CD8-positive, alpha-beta memory T cell (primary cell): ENCODE data around the gene ITGB6. TPM values are rescaled to one million over a fixed set of nuclear protein-coding genes. Genes with fewer than 3 reads are reported as not detected.
"Not testable (repeated sequence)": the region's sequence is repeated elsewhere in the genome, so short reads cannot be mapped to it uniquely, and the experiment has no call there.

ENCODE experiments used
- CTCF ChIA-PET: fragments of 350-600 bp; sonication (Branson Sonifier 250); formaldehyde crosslinking; loops from one replicate; lab custom pipeline; 2021; ENCODE audit warnings: antibody characterized with exemption; lab: Charles Lee
- POLR2A ChIA-PET: fragments of 350-600 bp; sonication (Branson Sonifier 250); formaldehyde crosslinking; loops from one replicate; lab custom pipeline; 2021; ENCODE audit warnings: antibody characterized with exemption; lab: Charles Lee
- DNase-seq, 5 donors: peaks; one replicate each; pipeline versions ENCODE4 v3.0.0 to v3.0.0-alpha.2; 2020 to 2022; ENCODE audit warnings: mixed read lengths in 1 of 5
- H3K27ac ChIP-seq: one replicate; pipeline ENCODE4 v1.7.0; 2013; ENCODE audit warnings: low read depth, mild to moderate bottlenecking, low read length, moderate library complexity
- H3K27me3 ChIP-seq: 2 replicates; pipeline ENCODE4 v1.7.0; 2013; ENCODE audit warnings: low read length, mild to moderate bottlenecking; ENCODE audit not compliant: insufficient read depth, poor library complexity, severe bottlenecking
- H3K36me3 ChIP-seq: 2 replicates; pipeline ENCODE4 v1.7.0; 2013; ENCODE audit warnings: mild to moderate bottlenecking, low read length, moderate library complexity; ENCODE audit not compliant: insufficient read depth
- H3K4me1 ChIP-seq: 2 replicates; pipeline ENCODE4 v1.7.0; 2013; ENCODE audit warnings: mild to moderate bottlenecking, low read length, moderate library complexity; ENCODE audit not compliant: insufficient read depth
- H3K4me3 ChIP-seq: 2 replicates; pipeline ENCODE4 v1.7.0; 2013; ENCODE audit warnings: mild to moderate bottlenecking, low read length
- H3K9me3 ChIP-seq: 2 replicates; pipeline ENCODE4 v1.7.0; 2013; ENCODE audit warnings: mild to moderate bottlenecking, low read length
- H3K27ac Mint-ChIP-seq, 8 donors: one replicate each; pipeline ENCODE4 v1.8.0; 2020 to 2021; ENCODE audit warnings: mixed read lengths in 8 of 8, mild to moderate bottlenecking in 6 of 8, inconsistent platforms in 3 of 8, moderate library complexity in 3 of 8
- H3K27me3 Mint-ChIP-seq, 2 donors: one replicate each; pipeline ENCODE4 v1.8.0; 2020 to 2021; ENCODE audit warnings: mixed read lengths in 2 of 2, mild to moderate bottlenecking in 1 of 2, moderate library complexity in 1 of 2
- H3K36me3 Mint-ChIP-seq, 3 donors: one replicate each; pipeline ENCODE4 v1.8.0; 2020 to 2021; ENCODE audit warnings: mixed read lengths in 3 of 3, inconsistent platforms in 1 of 3, mild to moderate bottlenecking in 1 of 3
- H3K4me1 Mint-ChIP-seq, 3 donors: one replicate each; pipeline ENCODE4 v1.8.0; 2020 to 2021; ENCODE audit warnings: mixed read lengths in 3 of 3, inconsistent platforms in 1 of 3, mild to moderate bottlenecking in 1 of 3
- H3K4me3 Mint-ChIP-seq, 7 donors: one replicate each; pipeline ENCODE4 v1.8.0; 2020 to 2021; ENCODE audit warnings: mixed read lengths in 7 of 7, mild to moderate bottlenecking in 6 of 7, moderate library complexity in 4 of 7, inconsistent platforms in 2 of 7
- H3K9me3 Mint-ChIP-seq, 5 donors: one replicate each; pipeline ENCODE4 v1.8.0; 2020 to 2022; ENCODE audit warnings: mixed read lengths in 5 of 5, mild to moderate bottlenecking in 3 of 5, moderate library complexity in 2 of 5, inconsistent platforms in 1 of 5
- polyA plus RNA-seq: library from polyadenylated mRNA; unstranded; fragments of 300-500 nt; fragmentation: Illumina TruSeq; gene quantifications from one replicate; pipeline ENCODE4 v1.2.3, GENCODE V29; 2021
- total RNA-seq, 2 experiments: library from RNA; stranded (reverse); gene quantifications; one replicate each; pipeline ENCODE4 v1.2.3, GENCODE V29; 2021

The ITGB6 gene
- total and polyA plus RNA-seq, 3 experiments from 2014 or later: not detected

DNA sequence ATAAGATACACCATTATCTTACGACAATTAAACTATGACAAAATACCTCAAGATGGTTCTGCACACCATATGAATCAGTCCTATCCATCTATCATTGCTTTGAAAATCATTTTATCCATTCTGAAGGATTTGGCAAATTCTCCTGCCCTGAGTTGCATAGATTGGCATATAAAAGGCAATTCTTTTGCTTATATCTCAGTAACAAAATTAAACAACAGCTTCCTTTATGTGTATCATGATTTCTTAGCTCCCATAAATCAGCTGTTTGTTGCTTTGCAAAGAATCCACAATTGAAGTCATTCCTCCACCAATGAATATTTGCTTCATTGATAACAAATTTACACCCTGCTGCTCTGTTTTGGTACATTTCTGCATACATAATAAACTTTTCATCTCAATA is 61.7 kb downstream of the ITGB6 start:
- POLR2A ChIA-PET: no interaction called here
- H3K9me3 ChIP-seq: no peaks in the 10 kb centered on the region
- no peaks in the 10 kb centered on the region for H3K4me1 Mint-ChIP-seq
- no peaks in the 10 kb centered on the region for H3K36me3 Mint-ChIP-seq
- peaks cover 0 to 17% of the 10 kb centered on the region in 2 donors for H3K27me3 Mint-ChIP-seq
- no peak overlapping the region for H3K27ac ChIP-seq
- H3K27ac Mint-ChIP-seq: no peak overlapping the region
- peaks cover 0 to 4% (median 0%) of the 10 kb centered on the region in 5 donors for H3K9me3 Mint-ChIP-seq
- DNase-seq: no peak
- CTCF ChIA-PET: no interaction called here
- H3K4me1 ChIP-seq: no peaks in the 10 kb centered on the region
- H3K27me3 ChIP-seq: no peaks in the 10 kb centered on the region
- no peaks in the 10 kb centered on the region for H3K36me3 ChIP-seq
- H3K4me3 ChIP-seq: no peak overlapping the region
- no peak overlapping the region for H3K4me3 Mint-ChIP-seq

GRCh38 chr2:160137464-160137863 is 62.6 kb downstream of the ITGB6 start:
- Histone ChIP-seq H3K9me3 (no peaks in the 10 kb centered on the region), H3K27ac (no peak overlapping the region), H3K36me3 (no peaks in the 10 kb centered on the region), H3K27me3 (no peaks in the 10 kb centered on the region), H3K4me1 (no peaks in the 10 kb centered on the region), H3K4me3 (no peak overlapping the region)
- no peak for DNase-seq
- Mint-ChIP-seq H3K9me3 (peaks cover 0 to 4% (median 0%) of the 10 kb centered on the region in 5 donors), H3K36me3 (no peaks in the 10 kb centered on the region), H3K27me3 (peaks cover 0 to 21% of the 10 kb centered on the region in 2 donors), H3K27ac (no peak overlapping the region), H3K4me1 (no peaks in the 10 kb centered on the region), H3K4me3 (no peak overlapping the region)
- ChIA-PET CTCF (no interaction called here), POLR2A (no interaction called here)

- Histone ChIP-seq H3K4me1 (no peaks in the 10 kb centered on the region), H3K27ac (no peak overlapping the region), H3K27me3 (no peaks in the 10 kb centered on the region), H3K9me3 (no peaks in the 10 kb centered on the region), H3K4me3 (no peak overlapping the region), H3K36me3 (no peaks in the 10 kb centered on the region)
- Mint-ChIP-seq H3K27ac (no peak overlapping the region), H3K4me3 (no peak overlapping the region), H3K4me1 (no peaks in the 10 kb centered on the region), H3K36me3 (no peaks in the 10 kb centered on the region), H3K9me3 (peaks cover 0 to 4% (median 0%) of the 10 kb centered on the region in 5 donors), H3K27me3 (peaks cover 5 to 37% of the 10 kb centered on the region in 2 donors)
- CTCF ChIA-PET: no interaction called here
- no peak for DNase-seq
- POLR2A ChIA-PET: no interaction called here
These were observed 67.3 kb downstream of the ITGB6 start for GRCh38 chr2:160132761-160133160.

GRCh38 chr2:160126756-160127155 is 73.3 kb downstream of the ITGB6 start:
- Histone ChIP-seq H3K4me3 (no peak overlapping the region), H3K27ac (no peak overlapping the region), H3K4me1 (no peaks in the 10 kb centered on the region), H3K27me3 (no peaks in the 10 kb centered on the region), H3K36me3 (no peaks in the 10 kb centered on the region), H3K9me3 (no peaks in the 10 kb centered on the region)
- no peaks in the 10 kb centered on the region for H3K36me3 Mint-ChIP-seq
- POLR2A ChIA-PET: no interaction called here
- peaks cover 0 to 2% (median 0%) of the 10 kb centered on the region in 5 donors for H3K9me3 Mint-ChIP-seq
- H3K27me3 Mint-ChIP-seq: peaks cover 15 to 52% of the 10 kb centered on the region in 2 donors
- DNase-seq: no peak
- CTCF ChIA-PET: no interaction called here
- H3K4me1 Mint-ChIP-seq: no peaks in the 10 kb centered on the region
- no peak overlapping the region for H3K27ac Mint-ChIP-seq
- no peak overlapping the region for H3K4me3 Mint-ChIP-seq

DNA sequence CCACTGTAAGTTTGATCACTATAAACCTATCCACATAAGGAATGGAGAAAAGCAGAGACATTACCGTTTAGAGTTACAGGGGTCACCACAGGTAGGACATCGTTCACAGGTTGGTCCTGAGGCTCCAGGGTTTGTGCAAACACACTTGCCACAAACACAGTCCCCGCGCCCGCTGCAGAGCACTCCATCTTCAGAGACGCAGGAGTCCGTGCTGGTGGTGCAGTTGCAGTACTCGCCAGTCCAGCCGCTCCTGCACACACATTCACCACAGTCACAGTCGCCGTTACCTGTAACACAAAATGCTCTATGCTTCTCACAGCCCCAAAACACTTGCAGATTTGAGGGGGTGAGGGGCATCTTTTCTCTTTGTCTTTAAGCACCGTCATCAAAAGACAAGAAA is 73.8 kb downstream of the ITGB6 start:
- Mint-ChIP-seq H3K36me3 (no peaks in the 10 kb centered on the region), H3K9me3 (peaks cover 0 to 2% (median 0%) of the 10 kb centered on the region in 5 donors)
- CTCF ChIA-PET: no interaction called here

DNA sequence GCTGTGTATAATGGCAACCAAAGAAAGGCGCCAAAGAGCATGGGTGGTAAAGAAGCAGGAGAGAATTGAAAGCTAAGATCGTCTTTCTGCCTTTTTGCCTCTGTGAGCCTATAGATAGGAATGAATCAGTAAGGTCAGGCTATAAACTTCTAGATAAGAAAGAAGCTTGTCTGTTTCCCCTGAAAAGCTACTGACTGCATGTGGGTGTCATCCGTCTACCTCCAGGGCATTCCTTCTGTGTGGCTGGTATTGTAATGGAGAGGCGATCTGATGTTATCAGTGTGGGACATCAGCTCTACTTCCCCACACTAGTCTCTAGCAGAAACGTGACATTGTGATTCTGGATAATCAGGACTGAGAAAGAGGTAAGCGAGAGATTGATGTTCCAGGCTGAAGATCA is 74.2 kb downstream of the ITGB6 start:
- Histone ChIP-seq H3K4me3 (no peak overlapping the region), H3K36me3 (no peaks in the 10 kb centered on the region), H3K4me1 (no peaks in the 10 kb centered on the region), H3K27ac (no peak overlapping the region), H3K9me3 (no peaks in the 10 kb centered on the region), H3K27me3 (no peaks in the 10 kb centered on the region)
- Mint-ChIP-seq H3K4me3 (no peak overlapping the region), H3K27me3 (peaks cover 13 to 44% of the 10 kb centered on the region in 2 donors), H3K9me3 (peaks cover 0 to under 1% (median 0%) of the 10 kb centered on the region in 5 donors), H3K36me3 (no peaks in the 10 kb centered on the region), H3K4me1 (no peaks in the 10 kb centered on the region), H3K27ac (no peak overlapping the region)
- DNase-seq: no peak
- POLR2A ChIA-PET: no interaction called here
- CTCF ChIA-PET: no interaction called here

More for the DNA sequence above, 73.8 kb downstream of the ITGB6 start:
- Mint-ChIP-seq H3K27ac (no peak overlapping the region), H3K4me3 (no peak overlapping the region), H3K4me1 (no peaks in the 10 kb centered on the region), H3K27me3 (peaks cover 13 to 49% of the 10 kb centered on the region in 2 donors)
- POLR2A ChIA-PET: no interaction called here
- Histone ChIP-seq H3K4me1 (no peaks in the 10 kb centered on the region), H3K27ac (no peak overlapping the region), H3K36me3 (no peaks in the 10 kb centered on the region), H3K9me3 (no peaks in the 10 kb centered on the region), H3K4me3 (no peak overlapping the region), H3K27me3 (no peaks in the 10 kb centered on the region)
- no peak for DNase-seq

- Histone ChIP-seq H3K36me3 (no peaks in the 10 kb centered on the region), H3K27ac (no peak overlapping the region), H3K27me3 (no peaks in the 10 kb centered on the region), H3K9me3 (no peaks in the 10 kb centered on the region), H3K4me3 (no peak overlapping the region), H3K4me1 (no peaks in the 10 kb centered on the region)
- Mint-ChIP-seq H3K9me3 (no peaks in the 10 kb centered on the region), H3K27me3 (peaks cover 13 to 42% of the 10 kb centered on the region in 2 donors), H3K27ac (no peak overlapping the region), H3K4me1 (no peaks in the 10 kb centered on the region), H3K4me3 (no peak overlapping the region), H3K36me3 (no peaks in the 10 kb centered on the region)
- CTCF ChIA-PET: no interaction called here
- POLR2A ChIA-PET: no interaction called here
- DNase-seq: no peak
These were observed 74.7 kb downstream of the ITGB6 start for GRCh38 chr2:160125366-160125765.

DNA sequence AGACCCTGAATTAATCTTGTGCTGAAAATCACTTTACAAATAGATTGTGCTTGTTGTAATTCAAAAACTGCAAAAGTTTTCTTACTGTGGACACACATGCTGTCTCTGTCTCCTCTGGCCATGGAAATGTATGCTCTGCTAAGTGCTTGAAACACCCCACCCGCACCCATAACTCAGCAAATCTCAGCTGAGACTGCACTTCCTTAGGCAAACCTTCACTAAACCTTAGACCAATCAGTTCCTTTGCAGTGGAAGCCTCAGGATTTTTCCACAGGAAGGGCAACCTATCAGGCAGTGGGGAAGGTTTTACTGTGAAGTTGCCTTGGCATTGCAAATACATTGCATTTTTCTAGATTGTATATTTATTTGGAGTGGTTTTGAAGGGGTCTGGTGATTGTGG is 75.5 kb downstream of the ITGB6 start:
- POLR2A ChIA-PET: no interaction called here
- no peak overlapping the region for H3K27ac Mint-ChIP-seq

GRCh38 chr2:160114721-160115120 is 85.4 kb downstream of the ITGB6 start:
- H3K27ac Mint-ChIP-seq, H3K27ac ChIP-seq, POLR2A ChIA-PET, H3K36me3 ChIP-seq, H3K27me3 ChIP-seq, H3K4me3 Mint-ChIP-seq, H3K9me3 ChIP-seq, H3K4me3 ChIP-seq, H3K4me1 Mint-ChIP-seq, DNase-seq, H3K4me1 ChIP-seq, CTCF ChIA-PET, H3K36me3 Mint-ChIP-seq, H3K9me3 Mint-ChIP-seq: not testable (repeated sequence)
- peaks cover 18 to 42% of the 10 kb centered on the region in 2 donors for H3K27me3 Mint-ChIP-seq

More for the DNA sequence above, 75.5 kb downstream of the ITGB6 start:
- no peaks in the 10 kb centered on the region for H3K4me1 Mint-ChIP-seq
- no peaks in the 10 kb centered on the region for H3K27me3 ChIP-seq
- H3K9me3 ChIP-seq: no peaks in the 10 kb centered on the region
- no peaks in the 10 kb centered on the region for H3K36me3 Mint-ChIP-seq
- no peaks in the 10 kb centered on the region for H3K4me1 ChIP-seq
- H3K9me3 Mint-ChIP-seq: no peaks in the 10 kb centered on the region
- CTCF ChIA-PET: no interaction called here
- no peaks in the 10 kb centered on the region for H3K36me3 ChIP-seq
- H3K4me3 ChIP-seq: no peak overlapping the region
- no peak for DNase-seq
- peaks cover 13 to 42% of the 10 kb centered on the region in 2 donors for H3K27me3 Mint-ChIP-seq
- H3K4me3 Mint-ChIP-seq: no peak overlapping the region
- H3K27ac ChIP-seq: no peak overlapping the region
